ENCODE results near the gene CHI3L2. TPM values are rescaled to one million over a fixed set of nuclear protein-coding genes. Genes with fewer than 3 reads are reported as not detected.

The CHI3L2 gene
- total RNA-seq, 1 experiment from 2014 or later: 0.77 TPM

GRCh38 chr1:111251570-111251969 lies 24.1 kb downstream of the CHI3L2 start:
- DNase-seq (ENCODE audit: low read depth, low spot score) (no peak), ATAC-seq (no peak)
- no peaks in the 10 kb centered on the region for H3K4me1 ChIP-seq (ENCODE audit: control insufficient read depth, insufficient read depth, low read length)
- POLR2A ChIA-PET: no interaction called here
- no TSS peak for BruUV-seq (replicated peaks)
- in situ Hi-C loops (cut with HindIII; ENCODE audit: low pct_unique_long_range_greater_than_20kb, low sequenced_read_pairs) (no loop called here), intact Hi-C loops (cut with micrococcal nuclease; ENCODE audit: unreplicated experiment) (no loop called here)
- no peaks in the 10 kb centered on the region for H3K9me3 ChIP-seq (ENCODE audit: control insufficient read depth, insufficient read depth, low read depth, low read length)
- no peaks in the 10 kb centered on the region for H3K36me3 ChIP-seq (ENCODE audit: control insufficient read depth, insufficient read depth, low read length)
- H3K27me3 ChIP-seq (ENCODE audit: control insufficient read depth, insufficient read depth, low read length): no peaks in the 10 kb centered on the region
- TF ChIP-seq POLR2AphosphoS5 (IDR thresholded peaks at IDR 0.05; ENCODE audit: low read depth, low read length) (no peak), REST (IDR thresholded peaks at IDR 0.05; ENCODE audit: insufficient read depth in 1 of 2, low read depth in 2 of 2, low read length in 1 of 2) (no peak), SIN3A (IDR thresholded peaks at IDR 0.05; ENCODE audit: borderline replicate concordance, insufficient read depth, low read depth, low read length) (no peak), TCF7L2 (IDR thresholded peaks at IDR 0.05; ENCODE audit: low read depth, low read length) (no peak)
- TF ChIP-seq, protein P1, sequence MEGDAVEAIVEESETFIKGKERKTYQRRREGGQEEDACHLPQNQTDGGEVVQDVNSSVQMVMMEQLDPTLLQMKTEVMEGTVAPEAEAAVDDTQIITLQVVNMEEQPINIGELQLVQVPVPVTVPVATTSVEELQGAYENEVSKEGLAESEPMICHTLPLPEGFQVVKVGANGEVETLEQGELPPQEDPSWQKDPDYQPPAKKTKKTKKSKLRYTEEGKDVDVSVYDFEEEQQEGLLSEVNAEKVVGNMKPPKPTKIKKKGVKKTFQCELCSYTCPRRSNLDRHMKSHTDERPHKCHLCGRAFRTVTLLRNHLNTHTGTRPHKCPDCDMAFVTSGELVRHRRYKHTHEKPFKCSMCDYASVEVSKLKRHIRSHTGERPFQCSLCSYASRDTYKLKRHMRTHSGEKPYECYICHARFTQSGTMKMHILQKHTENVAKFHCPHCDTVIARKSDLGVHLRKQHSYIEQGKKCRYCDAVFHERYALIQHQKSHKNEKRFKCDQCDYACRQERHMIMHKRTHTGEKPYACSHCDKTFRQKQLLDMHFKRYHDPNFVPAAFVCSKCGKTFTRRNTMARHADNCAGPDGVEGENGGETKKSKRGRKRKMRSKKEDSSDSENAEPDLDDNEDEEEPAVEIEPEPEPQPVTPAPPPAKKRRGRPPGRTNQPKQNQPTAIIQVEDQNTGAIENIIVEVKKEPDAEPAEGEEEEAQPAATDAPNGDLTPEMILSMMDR (IDR thresholded peaks at IDR 0.05): no peak
- no peak overlapping the region for H3K4me3 ChIP-seq (ENCODE audit: low read depth in 2 of 2, low read length in 2 of 2)
- CTCF ChIA-PET: no interaction called here
- H3K27ac ChIP-seq (ENCODE audit: low read length): no peak overlapping the region

GRCh38 chr1:111252786-111253185 lies 25.3 kb downstream of the CHI3L2 start:
- DNase-seq (ENCODE audit: low read depth, low spot score): no peak
- POLR2A ChIA-PET: no interaction called here
- H3K9me3 ChIP-seq (ENCODE audit: control insufficient read depth, insufficient read depth, low read depth, low read length): no peaks in the 10 kb centered on the region
- ATAC-seq: no peak
- no peaks in the 10 kb centered on the region for H3K36me3 ChIP-seq (ENCODE audit: control insufficient read depth, insufficient read depth, low read length)
- in situ Hi-C loops (cut with HindIII; ENCODE audit: low pct_unique_long_range_greater_than_20kb, low sequenced_read_pairs) (no loop called here), intact Hi-C loops (cut with micrococcal nuclease; ENCODE audit: unreplicated experiment) (no loop called here)
- no peaks in the 10 kb centered on the region for H3K27me3 ChIP-seq (ENCODE audit: control insufficient read depth, insufficient read depth, low read length)
- BruUV-seq (replicated peaks): no TSS peak
- CTCF ChIA-PET: no interaction called here
- H3K27ac ChIP-seq (ENCODE audit: low read length): no peak overlapping the region
- H3K4me3 ChIP-seq (ENCODE audit: low read depth in 2 of 2, low read length in 2 of 2): no peak overlapping the region
- H3K4me1 ChIP-seq (ENCODE audit: control insufficient read depth, insufficient read depth, low read length): no peaks in the 10 kb centered on the region
- no peak for TF ChIP-seq TCF7L2 (IDR thresholded peaks at IDR 0.05; ENCODE audit: low read depth, low read length)

DNA sequence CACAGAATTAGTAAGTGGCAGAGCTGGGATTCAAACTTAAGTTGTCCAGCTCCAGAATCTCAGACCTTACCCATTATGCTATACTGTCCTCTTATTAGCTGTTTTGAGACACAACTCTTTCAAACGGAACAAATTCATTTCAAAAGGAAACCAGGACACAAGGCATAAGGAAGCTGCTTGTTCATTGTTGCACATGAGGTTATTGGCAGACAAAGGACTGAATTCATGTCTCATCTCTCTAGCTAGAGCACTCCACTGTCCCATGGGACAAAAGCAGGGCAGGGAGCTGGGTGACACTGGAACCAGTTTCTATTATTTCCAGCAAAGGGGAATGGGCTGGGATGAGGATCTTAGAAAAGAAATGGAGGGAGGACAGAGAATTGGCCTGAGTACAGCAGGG lies 26.4 kb downstream of the CHI3L2 start:
- Histone ChIP-seq H3K4me3 (ENCODE audit: low read depth in 2 of 2, low read length in 2 of 2) (no peak overlapping the region), H3K27ac (ENCODE audit: low read length) (no peak overlapping the region), H3K27me3 (ENCODE audit: control insufficient read depth, insufficient read depth, low read length) (no peaks in the 10 kb centered on the region), H3K36me3 (ENCODE audit: control insufficient read depth, insufficient read depth, low read length) (no peaks in the 10 kb centered on the region), H3K4me1 (ENCODE audit: control insufficient read depth, insufficient read depth, low read length) (no peaks in the 10 kb centered on the region), H3K9me3 (ENCODE audit: control insufficient read depth, insufficient read depth, low read depth, low read length) (no peaks in the 10 kb centered on the region)
- no peak for TF ChIP-seq REST (IDR thresholded peaks at IDR 0.05; ENCODE audit: insufficient read depth in 1 of 2, low read depth in 2 of 2, low read length in 1 of 2)
- TF ChIP-seq, protein P1 (IDR thresholded peaks at IDR 0.05): no peak
- no peak for TF ChIP-seq SIN3A (IDR thresholded peaks at IDR 0.05; ENCODE audit: borderline replicate concordance, insufficient read depth, low read depth, low read length)
- TF ChIP-seq POLR2AphosphoS5 (IDR thresholded peaks at IDR 0.05; ENCODE audit: low read depth, low read length): no peak
- no peak for TF ChIP-seq TCF7L2 (IDR thresholded peaks at IDR 0.05; ENCODE audit: low read depth, low read length)
- no TSS peak for BruUV-seq (replicated peaks)
- intact Hi-C loops (cut with micrococcal nuclease; ENCODE audit: unreplicated experiment) (no loop called here), in situ Hi-C loops (cut with HindIII; ENCODE audit: low pct_unique_long_range_greater_than_20kb, low sequenced_read_pairs) (no loop called here)
- DNase-seq (ENCODE audit: low read depth, low spot score) (no peak), ATAC-seq (no peak)
- ChIA-PET CTCF (no interaction called here), POLR2A (no interaction called here)

Measured in Panc1 (cell line).